Right kidney (tissue), 1 donor: ENCODE data around the gene CHKB.
"Not testable (repeated sequence)": the region's sequence is repeated elsewhere in the genome, so short reads cannot be mapped to it uniquely, and the experiment has no call there.

Source experiments
- DNase-seq: peaks from one replicate; pipeline ENCODE4 v3.0.0-alpha.2; 2016

Gene CHKB

DNA sequence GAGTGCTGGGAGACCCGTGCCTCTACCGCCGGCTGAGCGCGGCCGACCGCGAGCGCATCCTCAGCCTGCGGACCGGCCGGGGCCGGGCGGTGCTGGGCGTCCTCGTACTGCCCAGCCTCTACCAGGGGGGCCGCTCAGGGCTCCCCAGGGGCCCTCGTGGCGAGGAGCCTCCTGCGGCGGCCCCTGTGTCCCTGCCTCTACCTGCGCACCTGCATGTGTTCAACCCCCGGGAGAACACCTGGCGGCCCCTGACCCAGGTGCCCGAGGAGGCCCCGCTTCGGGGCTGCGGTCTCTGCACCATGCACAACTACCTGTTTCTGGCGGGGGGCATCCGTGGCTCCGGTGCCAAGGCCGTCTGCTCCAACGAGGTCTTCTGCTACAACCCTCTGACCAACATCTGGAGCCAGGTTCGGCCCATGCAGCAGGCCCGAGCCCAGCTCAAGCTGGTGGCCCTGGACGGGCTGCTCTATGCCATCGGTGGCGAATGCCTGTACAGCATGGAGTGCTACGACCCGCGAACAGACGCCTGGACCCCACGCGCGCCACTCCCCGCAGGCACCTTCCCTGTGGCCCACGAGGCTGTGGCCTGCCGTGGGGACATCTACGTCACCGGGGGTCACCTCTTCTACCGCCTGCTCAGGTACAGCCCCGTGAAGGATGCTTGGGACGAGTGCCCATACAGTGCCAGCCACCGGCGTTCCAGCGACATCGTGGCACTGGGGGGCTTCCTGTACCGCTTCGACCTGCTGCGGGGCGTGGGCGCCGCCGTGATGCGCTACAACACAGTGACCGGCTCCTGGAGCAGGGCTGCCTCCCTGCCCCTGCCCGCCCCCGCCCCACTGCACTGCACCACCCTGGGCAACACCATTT lies 33.5 kb downstream of the CHKB start:
- no peak for DNase-seq

DNA sequence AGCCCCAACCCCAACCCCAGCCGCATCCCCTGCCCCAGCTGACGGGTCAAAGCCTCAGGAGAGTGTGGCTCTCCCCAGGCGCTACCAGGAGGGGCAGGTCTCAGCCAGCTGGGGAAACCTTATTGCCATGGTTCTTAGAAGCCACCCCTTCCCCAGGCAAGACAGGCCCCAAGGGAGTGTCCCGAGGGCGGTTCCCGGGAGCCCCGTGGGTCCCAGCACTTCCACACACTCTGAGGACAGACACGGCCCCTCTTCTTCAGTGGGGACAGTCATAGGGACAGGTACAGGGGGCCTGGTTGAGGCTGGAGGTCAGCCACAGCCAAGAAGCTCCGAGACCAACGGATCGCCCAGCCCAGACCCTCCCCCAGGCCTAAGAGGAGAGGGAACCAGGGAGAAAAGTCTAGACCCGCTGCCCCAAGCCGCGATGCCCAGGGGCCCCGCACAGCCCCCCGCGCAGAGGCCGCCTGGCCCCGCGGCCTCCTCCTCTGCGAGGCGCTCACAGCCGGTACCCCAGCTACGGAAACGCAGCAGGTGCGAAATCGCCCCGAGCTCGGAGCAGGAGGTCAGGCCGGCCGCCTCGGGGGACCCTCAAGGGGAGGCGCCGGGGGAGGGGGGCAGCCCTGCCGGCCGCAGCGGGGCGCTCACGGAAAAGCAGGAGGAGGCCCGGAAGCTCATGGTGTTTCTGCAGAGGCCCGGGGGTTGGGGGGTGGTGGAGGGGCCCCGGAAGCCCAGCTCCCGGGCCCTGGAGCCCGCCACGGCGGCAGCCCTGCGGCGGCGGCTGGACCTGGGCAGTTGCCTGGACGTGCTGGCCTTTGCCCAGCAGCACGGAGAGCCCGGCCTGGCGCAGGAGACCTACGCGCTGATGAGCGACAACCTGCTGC lies 34.4 kb downstream of the CHKB start:
- no peak for DNase-seq

DNA sequence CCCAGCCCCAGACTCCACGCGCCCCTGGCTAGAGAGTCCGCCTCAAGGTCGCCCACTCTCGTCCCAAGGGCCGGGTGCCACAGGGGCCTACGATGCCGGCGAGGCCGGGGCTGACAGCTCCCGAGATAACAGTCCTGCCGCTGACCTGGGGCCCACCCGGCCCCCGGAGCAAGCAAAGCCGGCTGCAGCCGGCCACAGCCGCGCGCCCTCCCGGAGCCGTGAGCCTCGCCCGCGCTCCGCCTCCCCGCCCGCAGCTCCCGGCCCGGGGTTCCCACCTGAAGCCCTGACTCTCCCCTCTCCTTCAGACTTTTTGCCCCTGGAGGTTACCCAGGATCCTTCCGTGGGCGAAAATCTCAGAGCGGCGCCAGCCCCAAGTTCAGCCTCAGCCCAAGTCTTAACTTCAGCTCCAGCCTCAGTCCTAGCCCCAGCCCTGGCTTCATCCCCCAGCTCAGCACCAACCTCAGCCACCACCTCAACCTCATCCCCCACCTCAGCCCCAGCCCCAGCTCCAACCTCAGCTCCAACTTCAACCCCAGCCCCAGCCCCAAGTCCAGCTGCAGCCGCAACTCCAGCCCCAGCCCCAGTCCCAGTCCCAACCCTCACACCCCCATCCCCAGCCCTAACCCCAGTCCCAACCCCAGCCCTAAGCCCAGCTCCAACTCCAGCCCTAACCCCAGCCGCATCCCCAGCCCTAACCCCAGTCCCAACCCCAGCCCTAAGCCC lies 35.2 kb downstream of the CHKB start:
- peak; percentile 49 for DNase-seq

DNA sequence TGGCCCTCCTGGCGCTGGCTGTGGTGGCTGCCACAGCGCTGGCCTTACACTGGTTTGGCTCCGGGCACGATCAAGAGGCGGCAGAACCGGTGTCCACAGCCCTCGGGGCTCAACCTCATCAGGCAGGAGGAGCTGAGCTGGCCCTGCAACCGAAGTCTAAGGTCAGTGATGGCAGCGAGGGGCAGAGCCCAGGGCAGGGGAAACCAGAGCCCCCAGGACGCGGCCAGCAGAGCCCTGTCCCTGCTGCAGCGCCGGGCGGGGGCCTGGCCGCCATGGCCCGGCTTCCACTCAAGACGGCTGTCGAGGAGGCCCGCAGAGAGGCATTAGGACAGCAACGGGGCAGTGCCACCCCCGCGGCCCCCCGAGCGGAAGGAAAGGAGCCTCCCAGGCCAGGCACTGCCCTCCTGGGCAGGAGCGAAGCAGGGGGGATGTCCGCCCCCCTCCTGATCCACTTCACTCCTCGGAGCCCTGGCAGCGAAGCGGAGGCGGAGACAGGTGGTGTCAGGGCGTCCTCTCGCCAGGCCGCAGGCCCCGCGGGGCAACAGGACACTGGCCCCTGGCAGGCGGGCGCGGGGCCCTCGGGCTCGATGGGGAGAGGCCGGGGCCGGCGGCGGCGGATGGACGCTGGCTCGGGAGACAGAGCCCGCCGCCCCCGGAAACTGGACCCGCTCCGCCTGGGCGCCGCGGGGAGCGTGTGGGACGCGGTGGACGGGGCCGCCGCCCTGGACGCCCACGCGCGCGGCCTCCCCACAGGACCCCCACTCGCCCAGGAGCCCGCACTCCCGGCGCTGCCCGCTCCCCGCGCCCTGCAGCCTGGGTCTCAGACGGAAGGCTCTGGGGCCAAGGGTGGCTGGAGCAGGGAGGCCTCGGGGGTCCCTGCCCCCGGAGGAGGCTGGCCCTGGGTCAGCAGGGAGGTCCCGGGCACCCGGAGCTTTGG lies 36.1 kb downstream of the CHKB start:
- DNase-seq, result no peak

DNA sequence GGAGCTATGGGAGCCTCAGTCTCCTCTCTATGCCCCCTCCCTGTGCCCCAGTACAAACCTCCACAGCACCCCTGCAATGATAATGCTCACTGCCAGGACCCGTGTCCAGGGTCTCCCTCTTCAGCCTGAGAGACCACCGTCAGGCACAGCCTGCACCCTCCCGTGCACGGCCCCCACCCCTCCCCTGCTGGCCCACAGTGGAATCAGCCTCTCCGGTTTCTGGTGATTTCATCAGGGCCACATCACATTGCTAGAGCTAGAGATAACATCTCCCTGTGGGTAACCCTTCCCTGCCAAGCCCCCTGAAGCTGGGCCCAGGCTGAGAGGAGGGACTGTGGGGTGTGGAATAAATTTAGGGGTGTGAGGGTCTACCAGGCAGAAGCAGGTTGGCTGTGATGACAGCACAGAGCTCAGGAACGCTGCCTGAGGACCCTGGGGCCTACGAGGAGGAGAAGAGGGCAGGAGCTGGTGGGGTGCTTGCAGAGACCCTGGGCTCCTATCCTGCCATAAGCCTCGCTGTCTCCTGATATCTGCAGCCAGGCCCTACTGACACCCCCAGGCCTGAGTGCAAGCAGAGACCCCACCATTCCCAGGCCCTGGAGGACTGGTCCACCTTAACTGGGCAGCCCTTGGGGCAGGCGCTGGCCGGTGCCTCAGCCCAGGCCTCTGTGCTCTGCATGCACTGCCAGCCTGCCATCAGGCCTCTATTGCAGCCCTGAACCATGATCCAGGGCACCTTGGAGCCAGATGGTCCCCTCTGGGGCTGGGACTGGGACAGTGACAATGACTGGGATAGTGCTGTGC lies 36.9 kb downstream of the CHKB start, which contains the start of gene KLHDC7B:
Gene KLHDC7B, plus strand, starts transcription at position 378 of the 804 bp plus-strand sequence. Its CDS starts 345 bp downstream, at position 723.
- no peak for DNase-seq

DNA sequence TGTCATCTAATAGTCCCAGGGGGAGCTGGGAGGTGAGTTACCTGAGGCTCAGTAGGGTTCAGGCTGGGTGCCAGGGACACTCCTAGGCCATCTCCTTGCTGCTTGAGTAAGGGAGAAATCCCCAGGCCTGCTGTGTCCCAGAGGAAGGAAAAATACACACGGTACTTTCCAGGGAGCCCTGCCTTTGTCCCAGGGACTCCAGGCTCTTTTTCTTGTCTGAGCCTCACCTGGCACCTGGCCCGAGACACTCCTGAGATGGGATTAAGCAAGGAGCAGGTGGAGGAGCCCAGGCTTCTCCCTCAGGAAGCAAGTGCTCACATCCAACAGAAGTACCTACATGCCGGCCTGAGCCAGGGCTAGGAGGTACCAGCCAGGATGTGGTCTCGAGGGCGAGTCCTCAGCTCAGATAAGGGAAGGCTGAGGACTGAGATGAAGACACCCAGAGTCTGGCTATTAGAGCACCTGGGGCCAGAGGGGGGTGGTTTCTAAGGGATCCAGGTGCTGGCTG lies 37.8 kb downstream of the CHKB start:
- no peak for DNase-seq

DNA sequence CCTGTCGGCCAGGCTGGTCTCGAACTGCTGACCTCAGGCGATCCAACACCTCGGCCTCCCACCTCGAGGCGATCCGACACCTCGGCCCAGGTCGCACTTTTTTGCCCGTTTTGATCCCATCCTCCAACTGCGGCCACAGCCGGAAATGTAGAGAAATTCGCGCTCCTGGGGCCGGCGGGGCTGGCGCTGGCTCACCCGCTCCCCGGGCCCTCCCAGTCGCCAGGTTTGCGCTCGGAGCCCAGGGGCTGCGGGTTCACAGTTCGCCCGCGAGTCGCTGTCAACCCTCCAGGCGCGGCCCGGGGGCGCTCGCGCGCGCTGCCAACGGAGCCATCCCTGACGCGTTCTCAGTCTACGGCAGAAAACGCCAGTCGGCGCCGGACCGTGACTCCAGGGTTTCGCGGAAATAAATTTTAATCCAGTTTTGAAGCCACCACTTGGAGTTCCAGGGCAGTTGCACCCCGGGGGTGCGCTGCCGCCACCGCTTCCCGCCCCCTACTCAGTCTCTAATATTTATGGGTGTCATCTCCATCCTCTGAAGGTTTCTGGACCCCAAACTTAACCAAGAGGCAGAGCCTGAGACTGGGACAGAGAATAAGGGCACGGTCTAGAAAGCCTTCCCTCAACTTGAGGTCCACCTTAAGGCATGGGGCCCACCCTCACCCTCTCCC lies 38.4 kb downstream of the CHKB start:
- peak; percentile 64 for DNase-seq

DNA sequence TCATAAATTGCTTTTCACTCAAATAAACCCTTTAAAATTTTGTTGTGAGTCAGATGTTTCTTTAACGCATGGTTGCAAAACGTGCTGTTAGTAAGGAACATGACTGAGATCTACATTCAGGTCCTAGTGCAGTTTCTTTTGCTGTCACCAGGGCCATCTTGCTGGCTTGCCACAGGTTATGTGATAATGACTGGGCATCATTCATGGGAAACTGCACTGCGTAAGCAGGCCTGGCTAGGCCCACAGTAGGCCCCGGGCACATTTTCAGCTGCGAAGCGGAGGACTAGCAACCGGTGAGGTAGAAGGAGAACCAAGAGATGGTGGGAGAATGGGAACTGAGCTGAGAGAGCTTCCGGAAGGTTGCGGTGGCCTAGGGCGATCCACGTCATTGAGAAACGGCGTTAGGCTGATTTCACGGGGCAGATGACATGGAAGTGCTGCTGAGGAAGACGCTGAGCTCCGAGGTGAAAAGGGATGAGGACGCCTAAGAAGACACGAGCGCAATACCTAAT lies 40.2 kb downstream of the CHKB start:
- no peak for DNase-seq

DNA sequence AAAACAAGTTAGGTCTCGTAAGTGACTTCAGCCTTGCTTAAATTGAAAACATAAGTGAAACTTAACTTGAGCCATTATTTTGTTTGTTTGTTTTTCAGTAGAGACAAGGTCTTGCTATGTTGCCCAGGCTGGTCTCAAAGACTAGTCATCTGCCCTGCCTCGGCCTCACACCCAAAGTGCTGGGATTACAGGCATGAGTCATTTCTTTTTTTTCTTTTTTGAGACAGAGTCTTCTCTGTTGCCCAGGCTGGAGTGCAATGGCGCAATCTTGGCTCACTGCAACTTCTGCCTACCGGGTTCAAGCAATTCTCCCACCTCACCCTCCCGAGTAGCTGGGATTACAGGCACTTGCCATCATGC lies 41.0 kb downstream of the CHKB start:
- DNase-seq, result not testable (repeated sequence)

DNA sequence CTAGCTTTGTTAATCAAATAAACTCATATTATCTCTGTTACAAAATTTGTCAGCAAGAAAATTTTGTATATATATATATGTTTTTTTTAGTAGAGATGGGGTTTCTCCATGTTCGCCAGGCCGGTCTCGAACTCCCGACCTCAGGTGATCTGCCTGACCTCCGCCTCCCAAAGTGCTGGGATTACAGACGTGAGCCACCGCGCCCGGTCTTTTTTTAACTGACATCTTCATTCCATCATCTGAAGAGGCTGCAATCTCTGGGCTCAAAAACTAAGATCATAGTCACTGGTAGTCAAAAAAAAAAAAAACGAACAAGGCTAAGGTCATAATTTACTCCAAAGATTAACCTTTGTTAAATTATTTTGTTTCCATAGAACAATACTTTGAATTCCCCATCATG lies 42.3 kb downstream of the CHKB start:
- no peak for DNase-seq

DNA sequence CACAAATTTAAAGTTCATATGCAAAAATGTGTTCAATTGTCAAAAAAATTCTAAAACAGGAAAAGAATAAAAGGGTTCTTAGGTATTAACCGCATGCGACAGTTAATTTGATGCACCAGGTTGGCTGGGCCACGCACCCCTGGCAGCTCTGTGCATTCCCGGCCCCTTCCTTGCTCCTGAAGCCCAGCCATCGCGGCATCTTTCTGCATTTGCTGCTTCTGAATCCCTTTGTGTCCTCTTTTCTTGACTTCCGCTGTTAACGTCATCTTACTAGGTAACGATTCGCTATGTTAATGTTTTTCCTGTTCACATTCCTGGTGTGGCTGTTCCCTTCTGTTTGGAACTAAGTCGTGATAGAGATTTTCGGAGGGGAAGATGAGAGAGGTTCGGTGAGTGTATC lies 44.9 kb downstream of the CHKB start:
- DNase-seq, result no peak

DNA sequence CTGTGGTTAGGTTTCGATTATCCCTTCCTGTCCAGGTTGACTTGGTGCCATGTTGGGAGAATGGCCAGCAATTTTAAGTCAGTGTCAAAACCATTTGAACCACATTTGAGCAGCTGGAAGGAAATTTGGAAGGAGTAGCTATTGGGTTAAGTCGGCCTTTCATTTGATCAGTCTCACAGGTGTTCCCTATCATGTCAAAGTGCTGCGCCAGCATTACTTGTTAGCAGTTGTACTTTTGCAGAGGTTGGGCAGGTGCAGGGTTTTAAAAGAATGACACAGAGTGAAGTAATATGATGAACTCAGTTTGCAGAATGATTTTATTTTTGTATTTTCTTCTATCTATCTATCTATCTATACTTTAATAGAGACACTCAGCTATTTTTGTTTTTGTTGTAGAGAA lies 46.4 kb downstream of the CHKB start:
- DNase-seq, result no peak

DNA sequence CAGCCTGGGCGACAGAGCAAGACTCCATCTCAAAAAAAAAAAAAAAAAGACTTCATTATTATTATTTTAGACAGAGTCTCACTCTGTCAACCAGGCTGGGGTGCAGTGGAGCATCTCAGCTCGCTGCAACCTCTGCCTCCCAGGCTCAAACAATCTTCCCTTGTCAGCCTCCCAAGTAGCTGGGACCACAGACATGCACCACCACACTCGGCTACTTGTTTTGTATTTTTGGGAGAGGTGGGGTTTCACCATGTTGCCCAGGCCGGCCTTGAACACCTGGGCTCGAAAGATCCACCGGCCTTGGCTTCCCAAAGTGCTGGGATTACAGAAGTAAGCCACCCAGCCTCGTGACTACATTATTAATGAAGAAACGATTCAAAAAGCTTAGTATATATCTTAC lies 47.5 kb downstream of the CHKB start:
- no peak for DNase-seq

DNA sequence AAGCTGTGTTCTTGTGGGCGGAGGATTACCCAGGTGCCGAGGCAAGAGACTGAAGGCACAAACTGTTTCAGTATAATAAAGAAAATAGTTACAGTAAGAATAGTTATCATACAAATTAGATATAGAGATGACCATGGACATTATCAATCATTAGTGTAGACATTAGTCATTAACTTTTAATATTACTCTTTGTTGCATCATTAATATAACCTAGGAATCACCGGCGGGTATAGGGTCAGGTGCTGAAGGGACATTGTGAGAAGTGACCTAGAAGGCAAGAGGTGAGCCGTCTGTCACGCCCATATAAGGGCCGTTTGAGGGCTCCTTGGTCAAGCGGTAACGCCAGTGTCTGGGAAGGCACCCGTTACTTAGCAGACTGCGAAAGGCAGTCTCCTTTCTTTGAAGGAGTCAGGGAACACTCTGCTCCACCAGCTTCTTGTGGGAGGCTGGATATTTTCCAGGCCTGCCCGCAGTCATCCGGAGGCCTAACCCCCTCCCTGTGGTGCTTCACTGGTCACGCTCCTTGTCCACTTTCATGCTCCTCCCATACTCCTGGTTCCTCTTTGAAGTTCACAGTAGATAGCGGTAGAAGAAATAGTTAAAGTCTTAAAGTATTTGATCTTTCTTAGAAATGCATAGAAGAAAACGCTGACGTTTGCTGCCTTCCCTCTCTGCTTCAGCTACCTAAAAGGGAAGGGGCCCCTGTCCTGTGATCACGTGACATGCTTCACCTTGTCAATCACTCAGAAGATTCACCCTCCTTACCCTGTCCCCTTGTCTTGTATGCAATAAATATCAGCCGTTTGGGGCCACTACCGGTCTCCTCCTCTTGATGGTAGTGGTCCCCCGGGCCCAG lies 48.6 kb downstream of the CHKB start:
- peak; percentile 23 for DNase-seq

DNA sequence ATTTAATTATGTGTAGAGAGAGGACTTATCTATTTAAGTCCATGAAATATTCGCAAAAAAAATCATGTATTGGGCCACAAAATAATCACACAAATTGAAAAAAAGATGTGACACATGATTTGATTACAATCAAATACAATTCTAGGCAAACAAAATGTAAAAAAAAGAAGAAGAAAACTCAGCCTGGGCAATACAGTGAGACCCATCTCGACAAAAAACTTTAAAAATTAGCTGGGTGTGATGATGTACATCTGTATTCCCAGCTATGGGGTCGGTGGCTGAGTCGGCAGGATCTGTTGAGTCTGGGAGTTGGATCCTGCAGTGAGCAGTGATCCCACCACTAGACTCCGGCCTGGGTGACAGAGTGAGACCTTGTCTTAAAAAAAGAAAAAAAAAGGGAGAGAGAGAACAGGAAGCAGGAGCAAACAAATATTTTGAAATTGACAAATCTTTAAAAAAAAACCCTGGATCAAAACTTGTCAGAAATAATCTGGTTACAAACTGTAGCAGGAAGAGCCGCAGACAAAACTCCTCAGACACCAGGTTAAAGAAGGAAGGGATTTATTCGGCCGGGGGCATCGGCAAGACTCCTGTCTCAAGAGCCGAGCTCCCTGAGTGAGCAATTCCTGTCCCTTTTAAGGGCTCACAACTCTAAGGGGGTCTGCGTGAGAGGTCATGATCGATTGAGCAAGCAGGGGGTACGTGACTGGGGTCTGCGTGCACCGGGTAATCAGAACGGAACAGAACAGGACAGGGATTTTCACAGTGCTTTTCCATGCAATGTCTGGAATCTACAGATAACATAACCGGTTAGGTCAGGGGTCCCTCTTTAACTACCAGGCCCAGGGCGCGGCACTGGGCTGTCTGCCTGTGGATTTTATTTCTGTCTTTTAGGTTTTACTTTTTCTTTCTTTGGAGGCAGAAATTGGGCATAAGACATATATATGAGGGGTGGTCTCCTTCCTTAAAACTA lies 49.5 kb downstream of the CHKB start:
- DNase-seq, result no peak

DNA sequence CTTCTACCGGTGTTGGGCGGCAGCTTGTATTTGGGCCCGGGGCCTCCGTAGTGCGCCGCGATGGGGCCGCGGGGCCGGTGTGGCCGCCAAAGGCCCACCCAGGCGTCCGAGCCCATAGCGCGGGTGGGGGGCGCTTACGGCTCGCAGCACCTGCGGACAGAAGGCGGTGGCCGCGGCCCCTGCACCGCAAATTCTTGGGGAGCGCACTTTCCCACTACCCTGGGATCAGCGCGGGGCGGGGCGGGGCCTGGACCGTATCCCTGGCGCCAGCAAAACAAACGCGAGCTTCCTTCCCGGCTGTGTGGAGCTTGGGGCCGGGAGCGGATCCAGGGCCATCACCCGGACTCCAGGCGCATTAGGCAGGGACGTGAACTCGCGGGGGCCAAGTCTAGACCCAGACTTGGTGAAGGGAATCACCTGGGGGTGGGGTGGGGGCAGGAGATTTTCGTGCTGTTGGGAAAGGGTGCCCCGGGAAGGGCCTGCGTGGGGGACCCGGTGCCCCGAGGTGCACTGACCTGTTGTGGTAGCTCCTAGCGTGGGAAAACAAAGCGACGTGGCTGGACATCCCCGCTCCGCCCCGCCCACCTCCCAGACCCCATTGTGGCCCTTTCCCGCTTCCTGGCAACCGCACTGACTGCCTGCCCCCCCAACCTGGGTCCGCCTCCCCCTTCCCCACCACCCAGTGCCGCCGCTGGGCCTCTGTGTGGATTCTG lies 50.5 kb downstream of the CHKB start:
- peak; percentile 56 for DNase-seq

DNA sequence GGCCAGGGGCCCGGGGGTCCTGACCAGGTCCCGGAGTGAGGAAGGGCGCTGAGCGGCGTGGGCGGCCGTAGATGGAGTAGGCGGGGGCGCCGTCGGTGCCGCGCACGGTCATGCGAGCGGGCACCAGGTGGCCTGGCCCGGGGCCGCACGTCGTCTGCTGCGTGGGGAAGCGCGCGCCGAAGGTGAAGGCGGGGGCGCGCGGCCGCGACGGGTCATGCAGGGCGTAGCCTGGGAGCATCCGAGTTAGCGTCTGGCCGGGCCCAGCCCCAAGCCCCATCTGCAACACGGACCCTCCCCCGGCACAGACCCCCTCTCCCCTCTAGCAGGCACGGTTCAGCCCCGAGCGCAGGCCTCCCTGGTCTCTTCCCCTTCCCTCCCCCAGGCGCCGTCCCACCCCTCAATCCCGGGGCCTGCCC lies 51.1 kb downstream of the CHKB start:
- DNase-seq, result no peak
